ENCODE results near the gene RBM4.

GRCh38 chr11:66595245-66595904 lies 43.1 kb upstream of the RBM4 start:
- no peak for TF ChIP-seq EZH2 (IDR thresholded peaks at IDR 0.05; ENCODE audit: low read depth, unreplicated experiment)
- TF ChIP-seq, protein P1, sequence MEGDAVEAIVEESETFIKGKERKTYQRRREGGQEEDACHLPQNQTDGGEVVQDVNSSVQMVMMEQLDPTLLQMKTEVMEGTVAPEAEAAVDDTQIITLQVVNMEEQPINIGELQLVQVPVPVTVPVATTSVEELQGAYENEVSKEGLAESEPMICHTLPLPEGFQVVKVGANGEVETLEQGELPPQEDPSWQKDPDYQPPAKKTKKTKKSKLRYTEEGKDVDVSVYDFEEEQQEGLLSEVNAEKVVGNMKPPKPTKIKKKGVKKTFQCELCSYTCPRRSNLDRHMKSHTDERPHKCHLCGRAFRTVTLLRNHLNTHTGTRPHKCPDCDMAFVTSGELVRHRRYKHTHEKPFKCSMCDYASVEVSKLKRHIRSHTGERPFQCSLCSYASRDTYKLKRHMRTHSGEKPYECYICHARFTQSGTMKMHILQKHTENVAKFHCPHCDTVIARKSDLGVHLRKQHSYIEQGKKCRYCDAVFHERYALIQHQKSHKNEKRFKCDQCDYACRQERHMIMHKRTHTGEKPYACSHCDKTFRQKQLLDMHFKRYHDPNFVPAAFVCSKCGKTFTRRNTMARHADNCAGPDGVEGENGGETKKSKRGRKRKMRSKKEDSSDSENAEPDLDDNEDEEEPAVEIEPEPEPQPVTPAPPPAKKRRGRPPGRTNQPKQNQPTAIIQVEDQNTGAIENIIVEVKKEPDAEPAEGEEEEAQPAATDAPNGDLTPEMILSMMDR (conservative IDR thresholded peaks at IDR 0.05; ENCODE audit: low read depth in 2 of 2) = no peak
- no peak for TF ChIP-seq JUNB (IDR thresholded peaks at IDR 0.05; ENCODE audit: unreplicated experiment)
- TF ChIP-seq EZH2phosphoT487 (IDR thresholded peaks at IDR 0.05; ENCODE audit: unreplicated experiment) = no peak
- no peak for TF ChIP-seq STAT1 (IDR thresholded peaks at IDR 0.05; ENCODE audit: unreplicated experiment)
- TF ChIP-seq REST (IDR thresholded peaks at IDR 0.05; ENCODE audit: unreplicated experiment) = no peak
- no peak for TF ChIP-seq POLR2AphosphoS5 (IDR thresholded peaks at IDR 0.05; ENCODE audit: low read depth)
- no peak for TF ChIP-seq ZNF114 (CRISPR knock-in tag; IDR thresholded peaks at IDR 0.05)
- TF ChIP-seq ZNF331 (CRISPR knock-in tag; IDR thresholded peaks at IDR 0.05; ENCODE audit: low read depth) = no peak
- TF ChIP-seq, protein P2, sequence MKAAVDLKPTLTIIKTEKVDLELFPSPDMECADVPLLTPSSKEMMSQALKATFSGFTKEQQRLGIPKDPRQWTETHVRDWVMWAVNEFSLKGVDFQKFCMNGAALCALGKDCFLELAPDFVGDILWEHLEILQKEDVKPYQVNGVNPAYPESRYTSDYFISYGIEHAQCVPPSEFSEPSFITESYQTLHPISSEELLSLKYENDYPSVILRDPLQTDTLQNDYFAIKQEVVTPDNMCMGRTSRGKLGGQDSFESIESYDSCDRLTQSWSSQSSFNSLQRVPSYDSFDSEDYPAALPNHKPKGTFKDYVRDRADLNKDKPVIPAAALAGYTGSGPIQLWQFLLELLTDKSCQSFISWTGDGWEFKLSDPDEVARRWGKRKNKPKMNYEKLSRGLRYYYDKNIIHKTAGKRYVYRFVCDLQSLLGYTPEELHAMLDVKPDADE (IDR thresholded peaks at IDR 0.05) = no peak

All from GM23338 (cell line).